GM18951 (cell line): ENCODE measurements around the gene ACAD10.
"Not testable (repeated sequence)": the region's sequence is repeated elsewhere in the genome, so short reads cannot be mapped to it uniquely, and the experiment has no call there.

Experiments
- POLR2A ChIP-seq: IDR thresholded peaks from 4 replicates; pipeline ENCODE4 v1.6.1; 2011; ENCODE audit warnings: mild to moderate bottlenecking; ENCODE audit not compliant: insufficient read length, insufficient read depth; ENCODE audit errors: extremely low read depth
- in situ Hi-C: fragments of 300-500 bp; cut with MboI; formaldehyde crosslinking; loops from one replicate; pipeline ENCODE4 v1.12.0; 2022; ENCODE audit warnings: low sequenced_read_pairs, mixed read lengths, inconsistent platforms; ENCODE audit not compliant: unreplicated experiment

The ACAD10 gene

GRCh38 chr12:111699962-111700361, 14.1 kb downstream of the ACAD10 start:
- TF ChIP-seq POLR2A: no peak
- in situ Hi-C loops: no loop called here

GRCh38 chr12:111705672-111706071, 19.8 kb downstream of the ACAD10 start:
- in situ Hi-C loops: no loop called here
- TF ChIP-seq POLR2A: no peak

- in situ Hi-C loops: no loop called here
- no peak for TF ChIP-seq POLR2A
Measured at GRCh38 chr12:111706145-111706544, 20.3 kb downstream of the ACAD10 start.

- TF ChIP-seq POLR2A: no peak
- in situ Hi-C loops: no loop called here
Measured at GRCh38 chr12:111715279-111715678, 29.4 kb downstream of the ACAD10 start.

GRCh38 chr12:111719316-111719715, 33.5 kb downstream of the ACAD10 start:
- in situ Hi-C loops: not testable (repeated sequence)

- in situ Hi-C loops: no loop called here
- no peak for TF ChIP-seq POLR2A
Measured at GRCh38 chr12:111720457-111720856, 34.6 kb downstream of the ACAD10 start.

- in situ Hi-C loops: not testable (repeated sequence)
Measured at GRCh38 chr12:111723646-111724360, 38.0 kb downstream of the ACAD10 start.

- no peak for TF ChIP-seq POLR2A
Measured at GRCh38 chr12:111728795-111729194, 42.9 kb downstream of the ACAD10 start.

GRCh38 chr12:111730420-111730819, 44.6 kb downstream of the ACAD10 start:
- TF ChIP-seq POLR2A: no peak
- in situ Hi-C loops: no loop called here

More at GRCh38 chr12:111728795-111729194, 42.9 kb downstream of the ACAD10 start:
- in situ Hi-C loops: no loop called here

- no peak for TF ChIP-seq POLR2A
- in situ Hi-C loops: no loop called here
Measured at GRCh38 chr12:111732786-111733185, 46.9 kb downstream of the ACAD10 start.

- in situ Hi-C loops: no loop called here
- TF ChIP-seq POLR2A: no peak
Measured at GRCh38 chr12:111733340-111733915, 47.6 kb downstream of the ACAD10 start.

GRCh38 chr12:111739524-111739923, 53.7 kb downstream of the ACAD10 start:
- in situ Hi-C loops: not testable (repeated sequence)

- in situ Hi-C loops: loop anchor here (10.0 kb wide), 1 partner anchor 73 kb away; no protein-coding TSS in a partner anchor
- no peak for TF ChIP-seq POLR2A
Measured at GRCh38 chr12:111741235-111741812, 55.5 kb downstream of the ACAD10 start.

GRCh38 chr12:111745211-111745610, 59.4 kb downstream of the ACAD10 start:
- in situ Hi-C loops: loop anchor here (10.0 kb wide), 1 partner anchor 70 kb away; no protein-coding TSS in a partner anchor
- no peak for TF ChIP-seq POLR2A
